H1 (cell line): ENCODE measurements around the gene HOXB8. TPM values are rescaled to one million over a fixed set of nuclear protein-coding genes. Genes with fewer than 3 reads are reported as not detected.

Experiments used
- CTCF ChIA-PET: fragments of 300-600 bp; sonication (Branson Sonifier 250); formaldehyde crosslinking; loops from one replicate; lab custom pipeline; 2021; ENCODE audit not compliant: partially characterized antibody; lab: Charles Lee
- POLR2A ChIA-PET: fragments of 300-600 bp; sonication (Branson Sonifier 250); formaldehyde crosslinking; loops from one replicate; lab custom pipeline; 2021; ENCODE audit warnings: inconsistent platforms; ENCODE audit not compliant: partially characterized antibody; lab: Charles Lee
- DNase-seq, 2 experiments: peaks; one replicate each; pipeline versions ENCODE4 v3.0.0 to v3.0.0-alpha.2; 2010 to 2022; ENCODE audit warnings: low spot score in 2 of 2, low read depth in 1 of 2, mixed read lengths in 1 of 2
- FAIRE-seq: peaks from 2 replicates; lab custom pipeline; 2011; peaks lifted over from hg19 to GRCh38; lab: Jason Lieb, UNC
- H2AFZ ChIP-seq: 2 replicates; pipeline ENCODE4 v1.8.1; 2012; ENCODE audit warnings: low read length, inconsistent platforms
- H2AK5ac ChIP-seq: 2 replicates; pipeline ENCODE4 v1.6.1; 2013; ENCODE audit warnings: low read depth, low read length
- H2BK120ac ChIP-seq: replicated peaks from 2 replicates; pipeline ENCODE3; 2013; ENCODE audit warnings: low read depth, low read length, inconsistent platforms
- H2BK12ac ChIP-seq: 2 replicates; pipeline ENCODE4 v1.6.1; 2013; ENCODE audit warnings: low read depth, low read length
- H2BK15ac ChIP-seq: 2 replicates; pipeline ENCODE4 v1.6.1; 2013; ENCODE audit warnings: low read length
- H2BK20ac ChIP-seq: 2 replicates; pipeline ENCODE4 v1.6.1; 2013; ENCODE audit warnings: low read length
- H2BK5ac ChIP-seq: 2 replicates; pipeline ENCODE4 v1.6.1; 2013; ENCODE audit warnings: low read depth, low read length
- H3K14ac ChIP-seq: 2 replicates; pipeline ENCODE4 v1.6.1; 2013; ENCODE audit warnings: inconsistent platforms; ENCODE audit not compliant: insufficient read length
- H3K18ac ChIP-seq: 2 replicates; pipeline ENCODE4 v1.6.1; 2013; ENCODE audit warnings: low read length; ENCODE audit errors: extremely low read depth
- H3K23ac ChIP-seq: 2 replicates; pipeline ENCODE4 v1.6.1; 2013; ENCODE audit warnings: inconsistent platforms; ENCODE audit not compliant: insufficient read length
- H3K23me2 ChIP-seq: 2 replicates; pipeline ENCODE4 v1.6.1; 2013; ENCODE audit warnings: low read depth, low read length
- H3K27ac ChIP-seq: 2 replicates; pipeline ENCODE4 v1.6.1; 2011; ENCODE audit warnings: low read depth, low read length, inconsistent platforms
- H3K27me3 ChIP-seq, 4 experiments: replicated peaks in 1 of 4; 1 replicate in 1 of 4; 2 replicates in 3 of 4; pipeline versions ENCODE4 v1.6.1 to v1.8.1; 2011 to 2013; ENCODE audit warnings: low read length in 3 of 4, mild to moderate bottlenecking in 3 of 4, inconsistent platforms in 2 of 4, mixed read lengths in 2 of 4, moderate library complexity in 1 of 4; ENCODE audit not compliant: control insufficient read depth in 3 of 4, insufficient read depth in 3 of 4; ENCODE audit errors: extremely low read depth in 1 of 4
- H3K36me3 ChIP-seq, 4 experiments: 2 replicates each; pipeline versions ENCODE4 v1.6.1 to v1.8.1; 2011 to 2013; ENCODE audit warnings: mild to moderate bottlenecking in 4 of 4, low read length in 3 of 4, moderate library complexity in 2 of 4, control low read depth in 1 of 4, inconsistent platforms in 1 of 4; ENCODE audit not compliant: insufficient read depth in 4 of 4, control insufficient read depth in 2 of 4
- H3K4ac ChIP-seq: replicated peaks from 2 replicates; pipeline ENCODE3; 2013; ENCODE audit warnings: low read length, low read depth, mixed read lengths, inconsistent platforms; ENCODE audit not compliant: insufficient read length
- H3K4me1 ChIP-seq, 4 experiments: replicated peaks in 1 of 4; 1 replicate in 1 of 4; 2 replicates in 3 of 4; pipeline versions ENCODE4 v1.6.1 to v1.8.1; 2011 to 2013; ENCODE audit warnings: low read length in 3 of 4, inconsistent platforms in 2 of 4, mixed read lengths in 1 of 4; ENCODE audit not compliant: insufficient read depth in 4 of 4, control insufficient read depth in 3 of 4
- H3K4me2 ChIP-seq, 2 experiments: 2 replicates each; pipeline versions ENCODE4 v1.6.1 to v1.8.1; 2011 to 2013; ENCODE audit warnings: low read depth in 2 of 2, low read length in 2 of 2, control low read depth in 1 of 2, inconsistent platforms in 1 of 2, mild to moderate bottlenecking in 1 of 2; ENCODE audit not compliant: insufficient read depth in 1 of 2
- H3K4me3 ChIP-seq, 4 experiments: fragments of 200-600, 300-600 bp in 1 of 4; sonication (generic), shearing (Covaris generic), sonication (Bioruptor Twin) in 1 of 4; 2 replicates each; pipeline versions ENCODE4 v1.5.1 to v1.8.1; 2011 to 2016; ENCODE audit warnings: low read length in 4 of 4, low read depth in 3 of 4, control low read depth in 2 of 4, inconsistent platforms in 2 of 4, mild to moderate bottlenecking in 2 of 4, mixed read lengths in 1 of 4, moderate library complexity in 1 of 4; ENCODE audit not compliant: insufficient read depth in 2 of 4; ENCODE audit errors: extremely low read depth in 1 of 4
- H3K56ac ChIP-seq: replicated peaks from 2 replicates; pipeline ENCODE3; 2013; ENCODE audit warnings: low read depth, mild to moderate bottlenecking, mixed read lengths, low read length, inconsistent platforms; ENCODE audit not compliant: insufficient read length
- H3K79me1 ChIP-seq: 2 replicates; pipeline ENCODE4 v1.6.1; 2013; ENCODE audit warnings: low read depth, low read length, control low read depth
- H3K79me2 ChIP-seq, 2 experiments: 2 replicates each; pipeline versions ENCODE4 v1.6.1 to v1.8.1; 2012 to 2013; ENCODE audit warnings: low read length in 2 of 2, mild to moderate bottlenecking in 2 of 2, inconsistent platforms in 1 of 2; ENCODE audit not compliant: insufficient read depth in 2 of 2, control insufficient read depth in 1 of 2
- H3K9ac ChIP-seq, 4 experiments: replicated peaks in 1 of 4; 1 replicate in 1 of 4; 2 replicates in 3 of 4; pipeline versions ENCODE4 v1.6.1 to v1.8.1; 2011 to 2013; ENCODE audit warnings: low read depth in 3 of 4, low read length in 3 of 4, control low read depth in 2 of 4, mild to moderate bottlenecking in 2 of 4, moderate library complexity in 2 of 4, inconsistent platforms in 1 of 4; ENCODE audit errors: extremely low read depth in 1 of 4
- H3K9me3 ChIP-seq, 2 experiments: 2 replicates each; pipeline versions ENCODE4 v1.6.1 to v1.8.1; 2012 to 2013; ENCODE audit warnings: mild to moderate bottlenecking in 2 of 2, moderate library complexity in 2 of 2, control low read depth in 1 of 2, inconsistent platforms in 1 of 2, low read depth in 1 of 2, low read length in 1 of 2, mixed read lengths in 1 of 2; ENCODE audit not compliant: insufficient read depth in 2 of 2
- H4K20me1 ChIP-seq, 2 experiments: replicated peaks in 1 of 2; 2 replicates each; pipeline versions ENCODE3 to v1.8.1; 2011 to 2013; ENCODE audit warnings: inconsistent platforms in 2 of 2, low read length in 2 of 2, mild to moderate bottlenecking in 1 of 2; ENCODE audit not compliant: insufficient read depth in 2 of 2, control insufficient read depth in 1 of 2
- H4K5ac ChIP-seq: 2 replicates; pipeline ENCODE4 v1.6.1; 2013; ENCODE audit warnings: low read length, low read depth, mixed read lengths, inconsistent platforms; ENCODE audit not compliant: insufficient read length
- H4K8ac ChIP-seq: 2 replicates; pipeline ENCODE4 v1.8.0; 2013; ENCODE audit warnings: mild to moderate bottlenecking, moderate library complexity, low read length, inconsistent platforms; ENCODE audit not compliant: insufficient read depth; ENCODE audit errors: extremely low read depth
- H4K91ac ChIP-seq: replicated peaks from 2 replicates; pipeline ENCODE3; 2013; ENCODE audit warnings: low read length, mixed read lengths, inconsistent platforms; ENCODE audit not compliant: insufficient read length
- EGR1 ChIP-seq: IDR thresholded peaks from 2 replicates; pipeline ENCODE4 v1.6.1; 2011; ENCODE audit warnings: low read depth, low read length, borderline replicate concordance
- POLR2AphosphoS5 ChIP-seq: IDR thresholded peaks from 2 replicates; pipeline ENCODE4 v1.6.1; 2011; ENCODE audit warnings: low read depth, low read length
- SAP30 ChIP-seq: fragments of 300-600 bp; sonication (generic); IDR thresholded peaks from 2 replicates; pipeline ENCODE4 v1.7.1; 2012; ENCODE audit warnings: low read length, moderate library complexity, mild to moderate bottlenecking, inconsistent platforms; ENCODE audit not compliant: insufficient read depth, insufficient replicate concordance
- SP1 ChIP-seq: IDR thresholded peaks from 2 replicates; pipeline ENCODE4 v1.6.1; 2011; ENCODE audit warnings: low read depth, low read length
- TEAD4 ChIP-seq: IDR thresholded peaks from 2 replicates; pipeline ENCODE4 v1.6.1; 2012; ENCODE audit warnings: low read depth, low read length, inconsistent platforms, mixed read lengths
- WGBS, 2 experiments: shearing (Covaris generic) in 1 of 2; methylation state at CpG; one replicate each; pipeline versions ENCODE4 v1.1.6 to v1.1.7; 2013 to 2015; ENCODE audit warnings: low lambda C conversion rate in 2 of 2, mixed read lengths in 2 of 2, inconsistent platforms in 1 of 2, low coverage in 1 of 2, missing lambda C conversion rate in 1 of 2; ENCODE audit not compliant: insufficient replicate concordance in 2 of 2, insufficient coverage in 1 of 2, insufficient read length in 1 of 2; ENCODE audit errors: extremely low coverage in 1 of 2, missing lambda C conversion rate in 1 of 2; 5-methylcytosine and 5-hydroxymethylcytosine counted together
- polyA plus RNA-seq, 7 experiments: library from polyadenylated mRNA; depleted of rRNA in 3 of 7; stranded (reverse) in 5 of 7; unstranded in 2 of 7; fragments of >200 nt in 5 of 7; fragments of 200-250 nt in 2 of 7; gene quantifications; 1 replicate in 5 of 7; 2 replicates in 1 of 7; 4 replicates in 1 of 7; pipeline versions ENCODE4 v1.2.1 to v1.2.3, GENCODE V29; 2011 to 2013; ENCODE audit warnings: missing spikeins in 2 of 7, mixed read lengths in 2 of 7
- total RNA-seq: library from RNA; stranded (reverse); fragmentation: NEBNext Ultra II Directional; extraction: Animal tissue kit (Norgen Biotek cat#: 25700); gene quantifications from 2 replicates; pipeline ENCODE4 v1.2.1, GENCODE V29; 2021

The HOXB8 gene
- total and polyA plus RNA-seq, 2 of the 8 experiments (the other 6 are each of a cell fraction or from before 2014, with no cell fraction given): not detected

DNA sequence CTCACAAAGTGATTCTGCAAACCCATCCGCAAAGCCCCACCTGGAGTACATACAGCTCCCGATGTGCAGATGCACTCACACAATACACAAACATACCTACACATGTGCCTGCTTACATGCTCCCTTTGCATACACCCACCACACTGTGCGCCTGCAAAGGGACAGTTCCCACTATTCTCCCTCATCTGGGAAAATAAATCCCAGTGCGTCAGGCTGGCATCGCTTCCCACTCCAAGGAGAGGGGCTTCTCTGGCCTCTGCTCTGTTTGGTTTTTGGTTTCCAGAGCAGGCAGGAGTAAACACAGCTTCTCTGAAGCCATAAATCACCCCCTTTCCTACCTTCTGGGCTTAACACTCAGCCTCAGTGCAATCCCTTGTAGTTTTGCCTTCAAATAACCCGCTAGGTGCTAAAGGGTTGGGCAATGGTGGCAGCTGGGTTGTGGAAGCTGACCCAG lies 51.7 kb downstream of the HOXB8 start:
- 17% methylated on average over 6 of the region's 6 CpGs; no CpG with 5 or more reads in 1 of the 2 experiments for WGBS, 2 experiments
- no peak overlapping the region for H3K4ac ChIP-seq
- no peak overlapping the region for H3K14ac ChIP-seq
- H4K20me1 ChIP-seq: peaks cover under 1 to 37% of the 10 kb centered on the region in 2 experiments
- H2AK5ac ChIP-seq: peak overlapping the region; percentile 2; the same call in 1 of the 2 replicates
- H3K36me3 ChIP-seq: peaks cover 0 to 5% (median 0%) of the 10 kb centered on the region in 4 experiments; a peak in 1 of 8 replicates
- no peak overlapping the region for H4K5ac ChIP-seq
- H2BK20ac ChIP-seq: no peak overlapping the region
- no peak overlapping the region for H3K56ac ChIP-seq
- no peaks in the 10 kb centered on the region for H3K79me1 ChIP-seq
- H3K4me3 ChIP-seq: no peak overlapping the region
- DNase-seq: no peak
- no peaks in the 10 kb centered on the region for H3K9me3 ChIP-seq
- peaks cover 0 to 8% (median 4%) of the 10 kb centered on the region in 4 experiments; a peak in 5 of 7 replicates for H3K4me1 ChIP-seq
- no peak overlapping the region for H3K18ac ChIP-seq
- H4K8ac ChIP-seq: no peak overlapping the region
- H3K23me2 ChIP-seq: peaks cover 4% of the 10 kb centered on the region; the same call in 1 of the 2 replicates
- no peak overlapping the region for H4K91ac ChIP-seq
- POLR2A ChIA-PET: interaction anchor here (1.8 kb wide), 1 partner anchor 50 kb away, joined by 4 read pairs; no protein-coding TSS in a partner anchor
- no peaks in the 10 kb centered on the region for H3K79me2 ChIP-seq
- FAIRE-seq: no peak
- no peak overlapping the region for H2AFZ ChIP-seq
- H3K4me2 ChIP-seq: no peak overlapping the region; a peak in 1 of 4 replicates
- no peak overlapping the region for H3K9ac ChIP-seq
- 0 out of 2 replicates have a peak overlapping the region, but pooled peaks have one; percentile 63 for H2BK15ac ChIP-seq
- H2BK5ac ChIP-seq: no peak overlapping the region
- no peak overlapping the region for H3K27ac ChIP-seq
- H3K23ac ChIP-seq: no peak overlapping the region
- no peak overlapping the region for H2BK120ac ChIP-seq
- H3K27me3 ChIP-seq: peaks cover 99 to 100% (median 100%) of the 10 kb centered on the region in 4 experiments
- peak overlapping the region; percentile 68; the same call in 1 of the 2 replicates for H2BK12ac ChIP-seq
- CTCF ChIA-PET: interaction anchor here (0.6 to 3.4 kb wide), 17 partner anchors 9 to 188 kb away, joined by 3 to 14 read pairs (median 3); partner anchors contain the start of genes HOXB5 and HOXB8
- TF ChIP-seq SP1 (no peak), POLR2AphosphoS5 (no peak), EGR1 (no peak), SAP30 (no peak), TEAD4 (no peak)
